ENCODE measurements around the gene TCOF1. TPM values are rescaled to one million over a fixed set of nuclear protein-coding genes. Genes with fewer than 3 reads are reported as not detected.

Gene TCOF1
- total RNA-seq, 2 experiments from 2014 or later: 138 to 140 TPM

- Mint-ChIP-seq H3K4me3 (no peak overlapping the region), H3K4me1 (no peaks in the 10 kb centered on the region), H3K36me3 (no peaks in the 10 kb centered on the region), H3K9me3 (no peaks in the 10 kb centered on the region), H3K27me3 (no peaks in the 10 kb centered on the region), H3K27ac (no peak overlapping the region)
- DNase-seq: no peak
Observed at GRCh38 chr5:150318613-150319483, 38.6 kb upstream of the TCOF1 start.

- H3K4me3 Mint-ChIP-seq: no peak overlapping the region
- H3K27me3 Mint-ChIP-seq: no peaks in the 10 kb centered on the region
- no peaks in the 10 kb centered on the region for H3K9me3 Mint-ChIP-seq
- no peak for DNase-seq
- H3K4me1 Mint-ChIP-seq: no peaks in the 10 kb centered on the region
- H3K27ac Mint-ChIP-seq: no peak overlapping the region
- H3K36me3 Mint-ChIP-seq: no peaks in the 10 kb centered on the region
Observed at GRCh38 chr5:150319484-150319790, 38.1 kb upstream of the TCOF1 start.

GRCh38 chr5:150320044-150320613 lies 37.4 kb upstream of the TCOF1 start:
- Mint-ChIP-seq H3K4me3 (no peak overlapping the region), H3K9me3 (no peaks in the 10 kb centered on the region), H3K36me3 (no peaks in the 10 kb centered on the region), H3K27me3 (no peaks in the 10 kb centered on the region), H3K4me1 (no peaks in the 10 kb centered on the region), H3K27ac (no peak overlapping the region)
- no peak for DNase-seq

GRCh38 chr5:150321211-150321610 lies 36.3 kb upstream of the TCOF1 start:
- Mint-ChIP-seq H3K27ac (no peak overlapping the region), H3K9me3 (no peaks in the 10 kb centered on the region), H3K27me3 (no peaks in the 10 kb centered on the region), H3K4me1 (no peaks in the 10 kb centered on the region), H3K4me3 (no peak overlapping the region), H3K36me3 (no peaks in the 10 kb centered on the region)
- DNase-seq: no peak

- DNase-seq: no peak
- H3K36me3 Mint-ChIP-seq: no peaks in the 10 kb centered on the region
- no peaks in the 10 kb centered on the region for H3K9me3 Mint-ChIP-seq
- H3K4me1 Mint-ChIP-seq: no peaks in the 10 kb centered on the region
- no peak overlapping the region for H3K27ac Mint-ChIP-seq
- H3K27me3 Mint-ChIP-seq: no peaks in the 10 kb centered on the region
- H3K4me3 Mint-ChIP-seq: no peak overlapping the region
Observed at GRCh38 chr5:150321784-150322183, 35.7 kb upstream of the TCOF1 start.

GRCh38 chr5:150322202-150322601 lies 35.3 kb upstream of the TCOF1 start:
- Mint-ChIP-seq H3K9me3 (no peaks in the 10 kb centered on the region), H3K36me3 (no peaks in the 10 kb centered on the region), H3K27ac (no peak overlapping the region), H3K4me1 (no peaks in the 10 kb centered on the region), H3K27me3 (no peaks in the 10 kb centered on the region), H3K4me3 (no peak overlapping the region)
- no peak for DNase-seq

GRCh38 chr5:150323092-150323491 lies 34.4 kb upstream of the TCOF1 start:
- Mint-ChIP-seq H3K9me3 (no peaks in the 10 kb centered on the region), H3K4me1 (no peaks in the 10 kb centered on the region), H3K4me3 (no peak overlapping the region), H3K36me3 (no peaks in the 10 kb centered on the region), H3K27ac (no peak overlapping the region), H3K27me3 (no peaks in the 10 kb centered on the region)
- no peak for DNase-seq

GRCh38 chr5:150323819-150324218 lies 33.7 kb upstream of the TCOF1 start:
- no peaks in the 10 kb centered on the region for H3K36me3 Mint-ChIP-seq
- H3K27me3 Mint-ChIP-seq: no peaks in the 10 kb centered on the region
- no peaks in the 10 kb centered on the region for H3K9me3 Mint-ChIP-seq
- no peak overlapping the region for H3K4me3 Mint-ChIP-seq
- no peak for DNase-seq
- H3K27ac Mint-ChIP-seq: no peak overlapping the region
- no peaks in the 10 kb centered on the region for H3K4me1 Mint-ChIP-seq

- Mint-ChIP-seq H3K36me3 (no peaks in the 10 kb centered on the region), H3K9me3 (no peaks in the 10 kb centered on the region), H3K27ac (no peak overlapping the region), H3K27me3 (no peaks in the 10 kb centered on the region), H3K4me3 (no peak overlapping the region), H3K4me1 (no peaks in the 10 kb centered on the region)
- no peak for DNase-seq
Observed at GRCh38 chr5:150325426-150325825, 32.1 kb upstream of the TCOF1 start.

GRCh38 chr5:150326707-150327106 lies 30.8 kb upstream of the TCOF1 start:
- Mint-ChIP-seq H3K4me3 (no peak overlapping the region), H3K9me3 (no peaks in the 10 kb centered on the region), H3K4me1 (no peaks in the 10 kb centered on the region), H3K27ac (no peak overlapping the region), H3K36me3 (no peaks in the 10 kb centered on the region), H3K27me3 (no peaks in the 10 kb centered on the region)
- no peak for DNase-seq

GRCh38 chr5:150327139-150327538 lies 30.4 kb upstream of the TCOF1 start:
- no peak overlapping the region for H3K27ac Mint-ChIP-seq
- H3K36me3 Mint-ChIP-seq: no peaks in the 10 kb centered on the region
- no peaks in the 10 kb centered on the region for H3K27me3 Mint-ChIP-seq
- H3K4me3 Mint-ChIP-seq: no peak overlapping the region
- no peak for DNase-seq
- no peaks in the 10 kb centered on the region for H3K9me3 Mint-ChIP-seq
- no peaks in the 10 kb centered on the region for H3K4me1 Mint-ChIP-seq

- Mint-ChIP-seq H3K27me3 (no peaks in the 10 kb centered on the region), H3K4me3 (no peak overlapping the region), H3K9me3 (no peaks in the 10 kb centered on the region), H3K4me1 (no peaks in the 10 kb centered on the region), H3K27ac (no peak overlapping the region), H3K36me3 (no peaks in the 10 kb centered on the region)
- DNase-seq: no peak
Observed at GRCh38 chr5:150328515-150328914, 29.0 kb upstream of the TCOF1 start.

GRCh38 chr5:150329038-150329437 lies 28.5 kb upstream of the TCOF1 start:
- H3K4me3 Mint-ChIP-seq: no peak overlapping the region
- no peak for DNase-seq
- H3K36me3 Mint-ChIP-seq: no peaks in the 10 kb centered on the region
- no peaks in the 10 kb centered on the region for H3K27me3 Mint-ChIP-seq
- no peaks in the 10 kb centered on the region for H3K4me1 Mint-ChIP-seq
- no peaks in the 10 kb centered on the region for H3K9me3 Mint-ChIP-seq
- no peak overlapping the region for H3K27ac Mint-ChIP-seq

- no peaks in the 10 kb centered on the region for H3K4me1 Mint-ChIP-seq
- no peak overlapping the region for H3K4me3 Mint-ChIP-seq
- no peaks in the 10 kb centered on the region for H3K9me3 Mint-ChIP-seq
- no peak overlapping the region for H3K27ac Mint-ChIP-seq
- no peaks in the 10 kb centered on the region for H3K36me3 Mint-ChIP-seq
- DNase-seq: no peak
- no peaks in the 10 kb centered on the region for H3K27me3 Mint-ChIP-seq
Observed at GRCh38 chr5:150329881-150330876, 27.3 kb upstream of the TCOF1 start.

GRCh38 chr5:150333400-150333799 lies 24.1 kb upstream of the TCOF1 start:
- no peaks in the 10 kb centered on the region for H3K27me3 Mint-ChIP-seq
- no peaks in the 10 kb centered on the region for H3K9me3 Mint-ChIP-seq
- H3K4me3 Mint-ChIP-seq: no peak overlapping the region
- no peak overlapping the region for H3K27ac Mint-ChIP-seq
- no peaks in the 10 kb centered on the region for H3K36me3 Mint-ChIP-seq
- H3K4me1 Mint-ChIP-seq: no peaks in the 10 kb centered on the region
- no peak for DNase-seq
